IMR-90 (cell line): Measurements from ENCODE around the gene INHBE.

Experiments used
- BHLHE40 ChIP-seq: fragments of 150-350 bp; IDR thresholded peaks from 2 replicates; pipeline ENCODE4 v1.6.1; 2016; ENCODE audit warnings: mild to moderate bottlenecking, low read depth, low read length
- CEBPB ChIP-seq: IDR thresholded peaks from 2 replicates; pipeline ENCODE4 v1.6.1; 2012; ENCODE audit warnings: low read depth, low read length, improper control_type of control experiment
- MAFK ChIP-seq: IDR thresholded peaks from 2 replicates; pipeline ENCODE4 v1.6.1; 2012; ENCODE audit warnings: low read depth, low read length, improper control_type of control experiment
- MXI1 ChIP-seq: IDR thresholded peaks from 2 replicates; pipeline ENCODE4 v1.6.1; 2012; ENCODE audit warnings: low read depth, mild to moderate bottlenecking, low read length, moderate library complexity, borderline replicate concordance
- POLR2A ChIP-seq: IDR thresholded peaks from 2 replicates; pipeline ENCODE4 v1.6.1; 2012; ENCODE audit warnings: mild to moderate bottlenecking, low read depth, low read length
- RCOR1 ChIP-seq: IDR thresholded peaks from 2 replicates; pipeline ENCODE4 v1.6.1; 2012; ENCODE audit warnings: mild to moderate bottlenecking, low read length, improper control_type of control experiment; ENCODE audit not compliant: insufficient replicate concordance
- RFX5 ChIP-seq: IDR thresholded peaks from 2 replicates; pipeline ENCODE4 v1.8.0; 2012; ENCODE audit warnings: low read depth, mild to moderate bottlenecking, low read length, moderate library complexity
- TF ChIP-seq, protein P1 (sequence below): conservative IDR thresholded peaks from 2 replicates; pipeline ENCODE4 v1.5.1; 2012; ENCODE audit warnings: mild to moderate bottlenecking, low read depth, low read length, improper control_type of control experiment

GRCh38 chr12:57490126-57490525 is 35.0 kb downstream of the INHBE start:
- TF ChIP-seq, protein P1, sequence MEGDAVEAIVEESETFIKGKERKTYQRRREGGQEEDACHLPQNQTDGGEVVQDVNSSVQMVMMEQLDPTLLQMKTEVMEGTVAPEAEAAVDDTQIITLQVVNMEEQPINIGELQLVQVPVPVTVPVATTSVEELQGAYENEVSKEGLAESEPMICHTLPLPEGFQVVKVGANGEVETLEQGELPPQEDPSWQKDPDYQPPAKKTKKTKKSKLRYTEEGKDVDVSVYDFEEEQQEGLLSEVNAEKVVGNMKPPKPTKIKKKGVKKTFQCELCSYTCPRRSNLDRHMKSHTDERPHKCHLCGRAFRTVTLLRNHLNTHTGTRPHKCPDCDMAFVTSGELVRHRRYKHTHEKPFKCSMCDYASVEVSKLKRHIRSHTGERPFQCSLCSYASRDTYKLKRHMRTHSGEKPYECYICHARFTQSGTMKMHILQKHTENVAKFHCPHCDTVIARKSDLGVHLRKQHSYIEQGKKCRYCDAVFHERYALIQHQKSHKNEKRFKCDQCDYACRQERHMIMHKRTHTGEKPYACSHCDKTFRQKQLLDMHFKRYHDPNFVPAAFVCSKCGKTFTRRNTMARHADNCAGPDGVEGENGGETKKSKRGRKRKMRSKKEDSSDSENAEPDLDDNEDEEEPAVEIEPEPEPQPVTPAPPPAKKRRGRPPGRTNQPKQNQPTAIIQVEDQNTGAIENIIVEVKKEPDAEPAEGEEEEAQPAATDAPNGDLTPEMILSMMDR: no peak
- TF ChIP-seq POLR2A (no peak), MAFK (no peak), BHLHE40 (no peak), RFX5 (no peak), MXI1 (no peak), CEBPB (no peak), RCOR1 (no peak)
